Body of pancreas (tissue), 4 donors: ENCODE data around the gene XPR1.

Experiments used
- POLR2A ChIP-seq, 3 donors: fragments of 450-650 bp; IDR thresholded peaks; one replicate each; pipeline ENCODE4 v1.6.1; 2016; ENCODE audit warnings: antibody characterized with exemption in 3 of 3, mild to moderate bottlenecking in 2 of 3
- TF ChIP-seq, protein P1 (sequence below), 7 experiments: fragments of 450-650 bp in 4 of 7; fragments of 200-600 bp in 3 of 7; sonication (generic) in 3 of 7; IDR thresholded peaks; one replicate each; pipeline ENCODE4 v1.5.1; 2016 to 2019; ENCODE audit warnings: antibody characterized with exemption in 7 of 7

- TF ChIP-seq, protein P1, sequence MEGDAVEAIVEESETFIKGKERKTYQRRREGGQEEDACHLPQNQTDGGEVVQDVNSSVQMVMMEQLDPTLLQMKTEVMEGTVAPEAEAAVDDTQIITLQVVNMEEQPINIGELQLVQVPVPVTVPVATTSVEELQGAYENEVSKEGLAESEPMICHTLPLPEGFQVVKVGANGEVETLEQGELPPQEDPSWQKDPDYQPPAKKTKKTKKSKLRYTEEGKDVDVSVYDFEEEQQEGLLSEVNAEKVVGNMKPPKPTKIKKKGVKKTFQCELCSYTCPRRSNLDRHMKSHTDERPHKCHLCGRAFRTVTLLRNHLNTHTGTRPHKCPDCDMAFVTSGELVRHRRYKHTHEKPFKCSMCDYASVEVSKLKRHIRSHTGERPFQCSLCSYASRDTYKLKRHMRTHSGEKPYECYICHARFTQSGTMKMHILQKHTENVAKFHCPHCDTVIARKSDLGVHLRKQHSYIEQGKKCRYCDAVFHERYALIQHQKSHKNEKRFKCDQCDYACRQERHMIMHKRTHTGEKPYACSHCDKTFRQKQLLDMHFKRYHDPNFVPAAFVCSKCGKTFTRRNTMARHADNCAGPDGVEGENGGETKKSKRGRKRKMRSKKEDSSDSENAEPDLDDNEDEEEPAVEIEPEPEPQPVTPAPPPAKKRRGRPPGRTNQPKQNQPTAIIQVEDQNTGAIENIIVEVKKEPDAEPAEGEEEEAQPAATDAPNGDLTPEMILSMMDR (IDR thresholded peaks at IDR 0.05) = no peak
- TF ChIP-seq POLR2A (IDR thresholded peaks at IDR 0.05) = no peak
Measured at GRCh38 chr1:180620581-180620980, 11.2 kb upstream of the XPR1 start.
